Measurements from ENCODE around the gene EXOC2. TPM values are rescaled to one million over a fixed set of nuclear protein-coding genes. Genes with fewer than 3 reads are reported as not detected.

The EXOC2 gene
- total and polyA plus RNA-seq, 2 of the 13 experiments (the other 11 are each of a cell fraction or from before 2014, with no cell fraction given) = 12.6 to 22.9 TPM

DNA sequence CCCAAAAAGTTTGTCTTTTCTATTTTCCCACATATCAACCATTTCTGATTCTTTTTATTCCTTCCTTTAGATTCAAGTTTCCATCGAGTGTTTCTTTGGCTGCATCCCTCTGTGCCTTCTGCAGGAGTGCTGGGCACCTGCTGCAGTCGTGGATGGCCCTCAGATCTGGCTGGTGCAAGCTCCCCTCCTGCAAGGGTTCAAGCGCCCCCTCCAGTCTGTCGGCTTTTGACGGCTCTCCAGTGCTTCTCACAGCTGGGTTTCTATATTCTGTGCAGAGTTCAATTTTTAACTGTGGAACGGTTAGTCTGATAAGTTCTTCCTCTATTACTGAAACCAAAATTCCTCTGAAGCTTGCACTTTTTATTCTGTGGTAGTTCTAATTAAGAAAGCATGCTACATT is 168.1 kb downstream of the EXOC2 start:
- POLR2A ChIA-PET = no interaction called here
- no peaks in the 10 kb centered on the region for H3K27me3 ChIP-seq (ENCODE audit: control insufficient read depth in 1 of 2, insufficient read depth in 2 of 2, low read length in 2 of 2)
- no peak overlapping the region for H2AFZ ChIP-seq (ENCODE audit: low read length)
- peaks cover 13% of the 10 kb centered on the region for H3K9me3 ChIP-seq (ENCODE audit: low read length)
- H3K4me1 ChIP-seq (ENCODE audit: insufficient read depth, low read length) = no peaks in the 10 kb centered on the region
- H3K4me3 ChIP-seq (replicated peaks in 1 of 3; ENCODE audit: insufficient read depth in 1 of 3, low read depth in 2 of 3, low read length in 3 of 3) = no peak overlapping the region
- WGBS (ENCODE audit: low lambda C conversion rate) = 92% methylated on average over 6 of the region's 6 CpGs
- H3K36me3 ChIP-seq (replicated peaks in 1 of 2; ENCODE audit: control insufficient read depth in 1 of 2, insufficient read depth in 2 of 2, low read length in 2 of 2) = peaks cover 4 to 13% of the 10 kb centered on the region in 2 experiments; a peak in 4 of 5 replicates
- FAIRE-seq = no peak
- in situ Hi-C loops (cut with HindIII; ENCODE audit: extremely low pct_ligation_motif_present, low pct_unique_long_range_greater_than_20kb) (no loop called here), intact Hi-C loops (cut with micrococcal nuclease; ENCODE audit: unreplicated experiment) (no loop called here)
- H3K27ac ChIP-seq (ENCODE audit: extremely low read length, insufficient read depth, low read length) = no peak overlapping the region
- TF ChIP-seq SAP130 (CRISPR knock-in tag; IDR thresholded peaks at IDR 0.05; ENCODE audit: low read depth) = no peak
- no peak for TF ChIP-seq TMF1 (CRISPR knock-in tag; IDR thresholded peaks at IDR 0.05; ENCODE audit: low read depth)
- TF ChIP-seq, protein P1, sequence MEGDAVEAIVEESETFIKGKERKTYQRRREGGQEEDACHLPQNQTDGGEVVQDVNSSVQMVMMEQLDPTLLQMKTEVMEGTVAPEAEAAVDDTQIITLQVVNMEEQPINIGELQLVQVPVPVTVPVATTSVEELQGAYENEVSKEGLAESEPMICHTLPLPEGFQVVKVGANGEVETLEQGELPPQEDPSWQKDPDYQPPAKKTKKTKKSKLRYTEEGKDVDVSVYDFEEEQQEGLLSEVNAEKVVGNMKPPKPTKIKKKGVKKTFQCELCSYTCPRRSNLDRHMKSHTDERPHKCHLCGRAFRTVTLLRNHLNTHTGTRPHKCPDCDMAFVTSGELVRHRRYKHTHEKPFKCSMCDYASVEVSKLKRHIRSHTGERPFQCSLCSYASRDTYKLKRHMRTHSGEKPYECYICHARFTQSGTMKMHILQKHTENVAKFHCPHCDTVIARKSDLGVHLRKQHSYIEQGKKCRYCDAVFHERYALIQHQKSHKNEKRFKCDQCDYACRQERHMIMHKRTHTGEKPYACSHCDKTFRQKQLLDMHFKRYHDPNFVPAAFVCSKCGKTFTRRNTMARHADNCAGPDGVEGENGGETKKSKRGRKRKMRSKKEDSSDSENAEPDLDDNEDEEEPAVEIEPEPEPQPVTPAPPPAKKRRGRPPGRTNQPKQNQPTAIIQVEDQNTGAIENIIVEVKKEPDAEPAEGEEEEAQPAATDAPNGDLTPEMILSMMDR (CRISPR knock-in tag; IDR thresholded peaks at IDR 0.05) = peak; percentile 27; the same call in 1 of the 2 replicates
- no peak for TF ChIP-seq ZNF205 (CRISPR knock-in tag; IDR thresholded peaks at IDR 0.05)
- no peak for TF ChIP-seq SOX5 (CRISPR knock-in tag; IDR thresholded peaks at IDR 0.05; ENCODE audit: borderline replicate concordance)
- TF ChIP-seq MYC (CRISPR knock-in tag; IDR thresholded peaks at IDR 0.05; ENCODE audit: borderline replicate concordance) = no peak
- no TSS peak for BruUV-seq (replicated peaks)
- no peaks in the 10 kb centered on the region for H3K79me2 ChIP-seq (ENCODE audit: insufficient read depth, low read length)
- no peak for ATAC-seq
- CTCF ChIA-PET (ENCODE audit: low intra/inter-chr PET ratio, low total read pairs) = no interaction called here
- no peaks in the 10 kb centered on the region for H4K20me1 ChIP-seq (ENCODE audit: insufficient read depth, low read length)
- no peak for DNase-seq (ENCODE audit: low spot score)
- H3K4me2 ChIP-seq (ENCODE audit: low read depth, low read length) = no peak overlapping the region
- H3K9ac ChIP-seq (ENCODE audit: insufficient read depth, low read depth, low read length) = no peak overlapping the region

DNA sequence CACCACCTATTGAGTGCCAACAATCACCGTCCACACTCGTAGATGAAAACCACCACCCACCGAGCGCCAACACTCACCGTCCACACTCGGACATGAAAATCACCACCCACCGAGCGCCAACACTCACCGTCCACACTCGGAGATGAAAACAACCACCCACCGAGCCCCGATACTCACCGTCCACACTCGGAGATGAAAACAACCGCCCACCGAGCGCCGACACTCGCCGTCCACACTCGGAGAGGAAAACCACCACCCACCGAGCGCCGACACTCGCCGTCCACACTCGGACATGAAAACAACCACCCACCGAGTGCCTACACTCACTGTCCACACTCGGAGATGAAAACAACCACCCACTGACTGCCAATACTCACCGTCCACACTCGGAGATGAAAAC is 172.1 kb downstream of the EXOC2 start:
- 93% methylated on average over 31 of the region's 31 CpGs for WGBS (ENCODE audit: low lambda C conversion rate)
- Histone ChIP-seq H4K20me1 (ENCODE audit: insufficient read depth, low read length) (no peaks in the 10 kb centered on the region), H3K27ac (ENCODE audit: extremely low read length, insufficient read depth, low read length) (no peak overlapping the region), H3K9ac (ENCODE audit: insufficient read depth, low read depth, low read length) (no peak overlapping the region), H3K4me3 (replicated peaks in 1 of 3; ENCODE audit: insufficient read depth in 1 of 3, low read depth in 2 of 3, low read length in 3 of 3) (no peak overlapping the region), H3K36me3 (replicated peaks in 1 of 2; ENCODE audit: control insufficient read depth in 1 of 2, insufficient read depth in 2 of 2, low read length in 2 of 2) (peaks cover 4 to 8% of the 10 kb centered on the region in 2 experiments; a peak in 4 of 5 replicates), H3K4me1 (ENCODE audit: insufficient read depth, low read length) (no peaks in the 10 kb centered on the region), H3K4me2 (ENCODE audit: low read depth, low read length) (no peak overlapping the region), H3K9me3 (ENCODE audit: low read length) (peaks cover 18% of the 10 kb centered on the region), H2AFZ (ENCODE audit: low read length) (no peak overlapping the region), H3K79me2 (ENCODE audit: insufficient read depth, low read length) (no peaks in the 10 kb centered on the region), H3K27me3 (ENCODE audit: control insufficient read depth in 1 of 2, insufficient read depth in 2 of 2, low read length in 2 of 2) (no peaks in the 10 kb centered on the region)
- DNase-seq (ENCODE audit: low spot score) = no peak
- BruUV-seq (replicated peaks) = no TSS peak
- ATAC-seq = no peak
- ChIA-PET CTCF (ENCODE audit: low intra/inter-chr PET ratio, low total read pairs) (interaction anchor here (0.7 kb wide), 1 partner anchor 200 kb away, joined by 3 read pairs; no protein-coding TSS in a partner anchor), POLR2A (no interaction called here)
- no peak for FAIRE-seq
- intact Hi-C loops (cut with micrococcal nuclease; ENCODE audit: unreplicated experiment) (no loop called here), in situ Hi-C loops (cut with HindIII; ENCODE audit: extremely low pct_ligation_motif_present, low pct_unique_long_range_greater_than_20kb) (no loop called here)
- TF ChIP-seq, protein P2, sequence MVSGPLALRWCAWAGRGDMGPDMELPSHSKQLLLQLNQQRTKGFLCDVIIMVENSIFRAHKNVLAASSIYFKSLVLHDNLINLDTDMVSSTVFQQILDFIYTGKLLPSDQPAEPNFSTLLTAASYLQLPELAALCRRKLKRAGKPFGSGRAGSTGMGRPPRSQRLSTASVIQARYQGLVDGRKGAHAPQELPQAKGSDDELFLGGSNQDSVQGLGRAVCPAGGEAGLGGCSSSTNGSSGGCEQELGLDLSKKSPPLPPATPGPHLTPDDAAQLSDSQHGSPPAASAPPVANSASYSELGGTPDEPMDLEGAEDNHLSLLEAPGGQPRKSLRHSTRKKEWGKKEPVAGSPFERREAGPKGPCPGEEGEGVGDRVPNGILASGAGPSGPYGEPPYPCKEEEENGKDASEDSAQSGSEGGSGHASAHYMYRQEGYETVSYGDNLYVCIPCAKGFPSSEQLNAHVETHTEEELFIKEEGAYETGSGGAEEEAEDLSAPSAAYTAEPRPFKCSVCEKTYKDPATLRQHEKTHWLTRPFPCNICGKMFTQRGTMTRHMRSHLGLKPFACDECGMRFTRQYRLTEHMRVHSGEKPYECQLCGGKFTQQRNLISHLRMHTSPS (CRISPR knock-in tag; IDR thresholded peaks at IDR 0.05; ENCODE audit: low read depth) = no peak
- no peak for TF ChIP-seq ARID2 (CRISPR knock-in tag; IDR thresholded peaks at IDR 0.05; ENCODE audit: borderline replicate concordance)
- TF ChIP-seq ARNT2 (CRISPR knock-in tag; IDR thresholded peaks at IDR 0.05; ENCODE audit: low read depth) = no peak

All from HepG2 (cell line).